Left renal cortex interstitium (tissue), 4 donors: ENCODE results near the gene CADPS. TPM values are rescaled to one million over a fixed set of nuclear protein-coding genes. Genes with fewer than 3 reads are reported as not detected.
A peak's percentile ranks its signal among the peaks of the same experiment; 100 is the strongest.

Experiments
- DNase-seq, 4 donors: peaks; one replicate each; pipeline ENCODE4 v3.0.0-alpha.2; 2013; ENCODE audit warnings: low read depth in 4 of 4, low spot score in 2 of 4, missing footprints in 1 of 4
- polyA plus RNA-seq, 4 donors: library from polyadenylated mRNA; unstranded; fragments of 120-200 nt; gene quantifications; one replicate each; pipeline ENCODE4 v1.2.1, GENCODE V29; 2013; ENCODE audit not compliant: insufficient read length in 4 of 4

Gene CADPS
- polyA plus RNA-seq, 4 donors, result 1.0 to 2.9 (median 1.3) TPM

DNA sequence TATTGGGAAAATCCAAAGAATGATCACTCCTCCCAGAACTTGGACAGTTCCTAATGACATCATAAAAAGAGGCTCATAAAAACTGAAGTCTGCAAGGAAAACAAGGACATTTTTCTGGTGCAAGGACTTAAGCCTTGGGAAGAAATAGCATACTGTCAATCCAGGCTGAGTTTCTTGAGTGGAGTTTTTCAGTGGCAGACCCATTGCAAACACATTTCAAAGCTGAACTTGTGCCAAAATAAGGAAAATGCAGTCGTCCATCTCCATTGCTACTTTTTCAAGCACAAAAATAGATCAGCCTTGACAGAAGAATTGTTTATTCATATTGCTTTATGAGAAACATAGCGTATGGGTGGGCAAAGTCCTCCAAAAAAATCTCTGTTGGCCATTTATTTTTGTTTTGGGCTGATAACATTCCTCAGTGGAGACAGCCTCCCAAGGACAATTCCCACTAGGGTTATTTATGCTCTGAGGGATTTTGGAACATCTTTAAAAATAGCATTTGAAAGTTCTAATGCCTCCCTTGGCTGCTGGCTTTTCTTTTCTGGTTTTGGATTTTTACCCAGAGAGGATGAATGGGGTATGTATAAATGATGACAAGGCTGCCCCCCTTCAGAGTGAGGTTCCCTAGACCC, 220.0 kb downstream of the CADPS start:
- no peak for DNase-seq

- DNase-seq, result no peak
Measured at GRCh38 chr3:62653796-62654195, 221.4 kb downstream of the CADPS start.

DNA sequence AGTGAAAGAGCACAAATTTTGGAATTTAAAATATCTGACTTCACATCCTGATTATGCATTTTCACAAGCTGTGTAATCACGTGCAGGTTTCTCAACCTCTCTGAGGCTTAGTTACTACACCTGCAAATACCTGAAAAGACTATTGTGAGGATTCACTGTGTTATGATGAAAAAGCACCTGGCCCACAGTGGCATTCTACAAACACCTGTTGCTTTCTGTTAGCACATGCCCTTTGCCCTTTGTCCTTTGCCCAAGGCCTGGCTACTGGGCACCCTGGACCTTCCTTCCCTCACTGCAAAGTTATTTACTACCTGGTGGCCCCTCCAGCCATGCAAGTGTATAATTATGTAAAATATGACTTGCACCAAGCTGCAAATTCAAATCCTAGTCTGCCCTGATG, 227.5 kb downstream of the CADPS start:
- DNase-seq, result no peak

DNA sequence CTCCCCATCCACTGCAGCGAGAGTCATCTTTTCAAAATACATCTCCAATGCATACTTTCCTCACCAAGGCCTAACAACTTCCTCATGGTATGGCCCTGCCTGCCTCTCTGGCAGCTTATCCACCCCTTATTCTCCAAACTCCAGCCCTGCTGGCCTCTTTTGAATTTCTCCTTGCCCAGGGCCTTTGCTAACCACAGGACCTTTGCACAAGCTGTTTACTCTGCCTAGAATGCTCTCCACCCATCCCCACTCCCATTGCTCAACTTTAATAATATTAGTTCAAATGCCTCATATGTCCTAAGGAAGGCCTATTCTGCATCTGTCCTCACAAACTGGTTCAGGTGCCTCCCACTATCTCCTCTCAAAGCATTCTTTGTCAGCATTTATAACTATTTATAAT, 230.7 kb downstream of the CADPS start:
- DNase-seq, result no peak

DNA sequence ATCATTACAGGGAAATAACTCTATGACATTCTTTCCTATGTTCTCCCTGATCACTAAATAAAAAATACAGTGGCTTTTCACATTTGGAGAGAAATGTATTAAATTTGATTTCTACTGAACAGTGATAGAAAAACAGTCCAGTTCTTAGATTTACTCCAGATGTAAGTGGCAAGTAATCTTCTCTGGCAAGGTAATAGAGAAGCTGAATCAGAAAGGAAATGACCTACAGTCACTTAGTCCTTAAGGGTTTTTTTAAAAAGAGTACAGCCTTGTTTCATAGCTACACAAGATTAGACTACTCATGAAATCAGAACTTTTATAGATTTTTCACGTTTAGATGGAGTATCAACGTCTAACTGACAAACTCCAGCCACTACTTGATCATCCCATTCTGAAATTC, 236.9 kb downstream of the CADPS start:
- no peak for DNase-seq

- DNase-seq, result no peak
Measured at GRCh38 chr3:62636235-62636826, 238.9 kb downstream of the CADPS start.

DNA sequence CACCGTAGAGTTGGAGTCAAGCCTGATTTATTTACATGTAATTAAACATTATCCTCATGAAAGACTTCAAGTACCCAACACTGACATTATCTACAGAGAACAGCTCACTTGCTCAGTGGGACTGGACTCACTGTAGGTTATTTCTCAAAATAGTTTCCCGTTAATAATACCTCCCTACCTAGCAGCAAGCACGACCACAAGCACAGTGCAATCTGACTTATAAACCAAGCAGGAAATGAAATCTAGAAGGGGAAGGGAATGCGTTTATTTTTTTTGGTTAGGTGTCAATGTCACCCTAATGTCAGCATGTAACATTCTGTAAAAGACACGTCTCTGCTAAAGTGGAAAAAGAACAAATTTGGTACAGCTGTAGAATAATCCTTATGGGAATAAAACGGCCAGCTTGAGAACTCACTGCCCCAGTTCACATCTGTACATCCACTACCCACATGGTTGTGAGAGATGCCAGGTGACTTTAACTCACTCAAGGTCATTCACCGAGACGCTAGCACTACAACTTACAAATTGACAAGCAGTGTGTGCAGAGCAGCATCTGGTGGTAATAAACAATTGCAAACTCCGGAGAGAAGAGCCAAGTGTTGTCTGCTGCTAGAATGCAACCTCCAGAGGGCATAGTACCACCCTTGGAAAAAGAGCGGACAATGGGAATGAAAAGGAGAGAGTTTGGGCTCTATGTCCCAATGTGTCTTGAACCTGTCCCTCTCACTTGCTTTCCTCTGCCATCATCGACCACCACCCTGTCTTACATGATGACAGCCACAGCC, 242.5 kb downstream of the CADPS start:
- no peak for DNase-seq

DNA sequence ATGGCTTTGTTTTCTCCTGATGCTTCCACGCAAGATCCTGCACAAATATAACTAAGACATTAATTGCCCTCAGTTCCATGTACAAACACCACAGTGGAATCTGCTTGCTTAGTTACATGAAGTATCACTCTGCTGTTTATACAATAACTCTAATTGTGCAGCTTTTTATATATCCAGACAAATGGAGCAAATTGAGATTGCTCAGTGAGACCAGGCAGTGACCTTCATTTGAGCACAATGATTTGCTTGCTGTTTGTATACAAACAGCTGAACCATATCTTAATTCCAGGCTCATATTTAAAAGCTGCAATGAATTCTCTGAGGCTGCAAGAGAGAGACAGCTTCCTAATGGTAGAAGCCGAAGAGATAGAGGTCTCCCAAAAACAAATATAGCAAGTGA, 243.7 kb downstream of the CADPS start:
- DNase-seq, result no peak

- DNase-seq, result no peak
Measured at GRCh38 chr3:62630664-62631063, 244.6 kb downstream of the CADPS start.

- no peak for DNase-seq
Measured at GRCh38 chr3:62625268-62625667, 249.9 kb downstream of the CADPS start.

GRCh38 chr3:62624185-62624584, 251.0 kb downstream of the CADPS start:
- no peak for DNase-seq

DNA sequence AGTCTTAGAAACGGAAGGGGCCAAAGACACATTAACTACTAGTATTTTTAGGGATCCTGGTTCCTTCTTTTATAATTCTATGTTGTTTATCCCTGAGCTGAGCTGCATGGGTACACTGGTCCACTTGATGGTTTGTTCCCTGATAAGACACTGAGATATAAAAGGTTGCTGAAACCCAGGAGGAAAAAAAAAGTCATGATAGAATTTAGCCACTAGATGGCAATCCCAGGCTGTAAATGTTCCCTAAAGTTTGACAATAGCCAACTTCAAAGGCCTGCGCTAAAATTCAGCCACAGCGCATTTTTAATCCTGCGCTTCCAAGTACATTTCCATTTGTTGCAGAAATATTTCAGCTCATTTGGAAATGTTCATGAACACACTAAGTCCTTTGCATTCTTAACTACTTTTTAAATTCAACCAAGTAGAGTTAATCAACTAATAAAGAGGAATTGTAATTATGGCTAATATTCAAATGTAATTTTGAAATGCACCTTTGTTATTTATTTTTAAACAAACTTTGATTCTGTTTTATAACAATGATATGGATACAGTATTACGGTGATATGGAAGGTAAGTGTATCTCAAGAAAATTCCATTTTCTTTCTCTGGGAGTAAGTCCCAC, 252.6 kb downstream of the CADPS start:
- DNase-seq, result peak in 2 of 4 donors; percentile 31 to 37

DNA sequence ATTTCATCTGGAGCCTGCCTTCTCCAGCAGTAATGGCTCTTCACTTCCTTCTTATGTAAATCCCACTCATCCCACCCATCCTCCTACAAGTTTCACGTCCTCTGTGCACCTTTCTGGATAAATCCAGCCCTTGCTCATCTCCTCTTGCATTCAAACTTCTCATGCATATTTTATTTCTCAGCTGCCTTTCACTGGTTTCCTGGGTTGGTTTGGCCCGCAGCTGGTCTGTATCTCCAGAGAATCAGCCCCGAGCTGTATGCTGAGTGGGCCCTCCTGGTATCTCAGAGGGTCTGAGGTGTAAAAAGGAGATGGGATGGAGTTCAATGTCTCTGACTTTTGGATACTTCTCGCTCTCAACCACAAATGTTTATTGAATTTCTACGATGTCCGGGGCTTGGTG, 253.3 kb downstream of the CADPS start:
- no peak for DNase-seq

DNA sequence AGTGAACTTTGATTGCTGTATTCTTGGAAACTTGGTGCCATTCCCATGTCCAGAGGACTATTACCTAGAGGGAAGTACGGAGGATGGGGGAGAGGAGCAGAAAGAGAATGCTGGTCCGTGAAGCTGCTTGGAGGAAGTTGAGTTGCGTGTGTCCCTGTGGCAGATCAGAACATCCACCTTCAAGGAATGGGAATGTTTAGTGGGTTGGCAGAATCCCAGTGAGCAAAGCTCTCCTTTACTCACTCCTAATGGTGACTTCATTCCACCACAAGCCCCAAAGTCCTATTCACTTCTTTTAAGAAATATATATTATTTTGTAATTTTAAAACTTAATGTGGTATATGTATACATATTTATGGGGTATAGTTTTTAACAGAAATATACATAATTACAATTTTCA, 254.0 kb downstream of the CADPS start:
- DNase-seq, result no peak

GRCh38 chr3:62615258-62615849, 259.9 kb downstream of the CADPS start:
- DNase-seq, result no peak

- DNase-seq, result no peak
Measured at GRCh38 chr3:62614527-62614926, 260.7 kb downstream of the CADPS start.

GRCh38 chr3:62611541-62612240, 263.5 kb downstream of the CADPS start:
- no peak for DNase-seq

GRCh38 chr3:62607287-62608029, 267.8 kb downstream of the CADPS start:
- DNase-seq, result no peak

- DNase-seq, result no peak
Measured at GRCh38 chr3:62605413-62606068, 269.7 kb downstream of the CADPS start.
